KOPT-K1 (cell line): ENCODE data around the gene GNPAT.

Experiments used
- H3K27ac ChIP-seq: fragments of 200-600 bp; sonication (generic); 2 replicates; pipeline ENCODE4 v1.5.1; 2016; ENCODE audit warnings: antibody characterized with exemption, mild to moderate bottlenecking, low read depth, low read length; ENCODE audit not compliant: poor library complexity, severe bottlenecking
- H3K36me3 ChIP-seq: fragments of 200-600 bp; sonication (generic); 2 replicates; pipeline ENCODE4 v1.5.1; 2017; ENCODE audit warnings: antibody characterized with exemption, mild to moderate bottlenecking, low read length, moderate library complexity; ENCODE audit not compliant: insufficient read depth
- H3K9me3 ChIP-seq: fragments of 200-600 bp; sonication (generic); 2 replicates; pipeline ENCODE4 v1.5.1; 2017; ENCODE audit warnings: antibody characterized with exemption, low read length, mild to moderate bottlenecking; ENCODE audit not compliant: insufficient read depth, poor library complexity, severe bottlenecking

The GNPAT gene

GRCh38 chr1:231226156-231226555 lies 14.9 kb upstream of the GNPAT start:
- H3K36me3 ChIP-seq = peaks cover 81% of the 10 kb centered on the region
- H3K27ac ChIP-seq = no peak overlapping the region
- no peaks in the 10 kb centered on the region for H3K9me3 ChIP-seq

- H3K36me3 ChIP-seq = peaks cover 87% of the 10 kb centered on the region
- H3K27ac ChIP-seq = no peak overlapping the region
- H3K9me3 ChIP-seq = no peaks in the 10 kb centered on the region
Measured at GRCh38 chr1:231231511-231231910, 9.5 kb upstream of the GNPAT start.

DNA sequence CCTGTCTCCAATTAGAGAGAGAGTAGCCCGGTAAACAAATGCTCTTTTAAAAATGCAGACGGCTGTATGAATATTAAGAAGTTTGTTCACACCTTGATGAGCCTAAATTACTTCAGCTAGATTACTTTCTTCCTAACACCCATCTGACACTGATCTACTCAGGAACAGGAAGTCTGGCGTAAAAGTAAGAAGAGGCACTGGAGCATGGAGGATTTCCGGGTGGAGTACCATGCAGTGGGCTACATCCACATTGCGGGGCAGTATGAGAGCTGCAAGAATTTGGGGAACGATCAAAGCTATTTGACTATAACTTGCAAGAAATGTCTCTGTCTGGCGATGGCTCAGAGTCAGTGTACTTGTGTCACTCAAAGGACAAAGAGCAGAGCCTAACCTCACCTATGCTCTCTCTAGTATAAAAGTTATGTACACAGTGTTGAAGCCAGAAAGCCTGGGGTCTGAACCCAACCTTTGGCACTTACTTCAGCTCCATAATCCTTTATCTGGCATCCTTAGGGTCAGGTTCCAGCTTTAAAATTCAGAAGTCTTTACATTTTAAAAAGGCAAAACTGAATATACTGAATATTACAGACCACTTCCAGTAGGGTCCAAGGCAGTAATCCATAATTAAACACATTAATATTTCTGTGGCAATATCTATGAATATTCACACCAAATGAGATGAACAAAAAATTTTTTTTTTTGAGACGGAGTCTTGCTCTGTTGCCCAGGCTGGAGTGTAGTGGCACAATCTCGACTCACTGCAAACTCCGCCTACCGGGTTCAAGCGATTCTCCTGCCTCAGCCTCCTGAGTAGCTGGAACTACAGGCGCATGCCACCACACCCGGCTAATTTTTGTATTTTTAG lies 7.9 kb upstream of the GNPAT start:
- H3K36me3 ChIP-seq = peaks cover 87% of the 10 kb centered on the region
- H3K27ac ChIP-seq = no peak overlapping the region
- no peaks in the 10 kb centered on the region for H3K9me3 ChIP-seq

DNA sequence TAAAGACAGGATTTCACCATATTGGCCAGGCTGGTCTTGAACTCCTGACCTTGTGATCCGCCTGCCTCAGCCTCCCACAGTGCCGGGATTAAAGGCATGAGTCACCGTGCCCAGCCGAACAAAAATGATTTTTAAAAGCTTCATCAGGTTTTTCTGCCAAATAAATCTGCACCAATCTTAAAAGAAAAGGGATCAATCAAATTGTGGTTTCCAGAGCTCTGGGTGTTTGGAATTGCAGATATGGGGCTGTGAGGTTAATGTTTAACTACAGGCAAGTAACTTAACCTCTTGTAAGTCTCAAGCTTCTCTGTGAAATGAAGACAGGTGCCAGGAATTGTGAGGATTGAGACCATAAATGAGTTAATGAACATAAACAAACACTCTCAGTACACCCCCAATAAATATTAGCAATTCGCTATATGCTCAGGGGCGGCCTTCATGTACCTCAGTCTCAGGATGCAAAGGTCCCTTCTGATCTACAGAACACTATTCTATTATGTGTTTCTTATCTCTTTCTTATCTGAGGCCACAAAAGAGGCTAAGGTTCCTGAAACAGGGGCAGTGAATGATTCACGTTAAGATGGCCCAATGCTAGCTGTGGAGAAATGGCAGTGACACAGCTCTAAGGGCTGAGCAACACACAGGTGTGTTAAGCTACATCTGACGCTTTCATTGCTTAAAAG lies 7.1 kb upstream of the GNPAT start:
- no peaks in the 10 kb centered on the region for H3K9me3 ChIP-seq
- H3K27ac ChIP-seq = no peak overlapping the region
- H3K36me3 ChIP-seq = peaks cover 90% of the 10 kb centered on the region

DNA sequence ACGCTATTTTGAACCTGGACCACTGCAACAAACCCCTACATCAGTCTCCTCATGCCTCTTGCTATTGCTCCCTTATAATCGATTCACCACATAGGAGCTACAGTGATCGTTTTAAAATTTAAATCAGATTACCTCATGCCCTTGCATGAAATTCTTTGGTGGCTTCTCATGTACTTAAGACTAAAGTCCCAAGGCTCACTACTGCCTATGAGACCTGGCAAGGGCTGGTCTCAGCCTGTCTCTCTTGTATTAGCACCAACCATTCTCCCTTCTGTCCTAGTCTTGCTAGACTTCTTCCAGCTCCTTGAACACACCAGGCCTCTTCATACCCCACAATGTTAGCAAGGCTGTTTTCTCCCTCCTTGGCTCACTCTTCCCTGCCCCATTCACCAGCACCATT lies 6.5 kb upstream of the GNPAT start:
- no peak overlapping the region for H3K27ac ChIP-seq
- peaks cover 88% of the 10 kb centered on the region for H3K36me3 ChIP-seq
- H3K9me3 ChIP-seq = no peaks in the 10 kb centered on the region

DNA sequence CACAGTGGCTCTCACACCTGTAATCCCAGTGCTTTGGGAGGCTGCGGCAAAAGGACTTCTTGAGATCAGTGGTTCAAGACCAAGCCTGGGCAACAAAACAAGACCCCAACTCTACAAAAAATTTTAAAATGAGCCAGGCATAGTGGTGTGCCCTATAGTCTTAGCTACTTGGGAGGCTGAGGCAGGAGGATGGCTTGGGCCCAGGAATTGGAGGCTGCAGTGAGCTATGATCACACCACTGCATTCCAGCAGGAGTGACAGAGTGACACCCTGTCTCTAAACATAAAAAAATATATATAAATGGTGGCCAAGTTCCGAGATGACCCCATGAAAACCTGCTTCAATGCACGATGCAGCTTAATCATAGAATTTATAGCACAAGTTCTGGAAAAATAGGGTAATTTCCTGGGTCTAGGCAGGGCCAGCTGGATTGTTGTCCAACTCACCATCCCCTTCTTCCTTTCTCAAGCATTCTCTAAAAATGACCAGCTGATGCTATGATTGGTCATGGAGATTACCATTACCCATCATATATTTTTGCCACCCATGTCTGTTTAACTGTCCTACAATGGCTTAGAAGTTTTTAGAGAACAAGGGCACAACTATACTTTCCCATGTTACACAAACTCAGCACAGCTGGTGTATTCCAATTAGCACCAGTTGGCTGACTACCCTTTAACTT lies 5.3 kb upstream of the GNPAT start:
- H3K9me3 ChIP-seq = no peaks in the 10 kb centered on the region
- no peak overlapping the region for H3K27ac ChIP-seq
- peaks cover 79% of the 10 kb centered on the region for H3K36me3 ChIP-seq

GRCh38 chr1:231236208-231236591 lies 4.8 kb upstream of the GNPAT start:
- peaks cover 73% of the 10 kb centered on the region for H3K36me3 ChIP-seq
- H3K9me3 ChIP-seq = no peaks in the 10 kb centered on the region
- H3K27ac ChIP-seq = no peak overlapping the region

DNA sequence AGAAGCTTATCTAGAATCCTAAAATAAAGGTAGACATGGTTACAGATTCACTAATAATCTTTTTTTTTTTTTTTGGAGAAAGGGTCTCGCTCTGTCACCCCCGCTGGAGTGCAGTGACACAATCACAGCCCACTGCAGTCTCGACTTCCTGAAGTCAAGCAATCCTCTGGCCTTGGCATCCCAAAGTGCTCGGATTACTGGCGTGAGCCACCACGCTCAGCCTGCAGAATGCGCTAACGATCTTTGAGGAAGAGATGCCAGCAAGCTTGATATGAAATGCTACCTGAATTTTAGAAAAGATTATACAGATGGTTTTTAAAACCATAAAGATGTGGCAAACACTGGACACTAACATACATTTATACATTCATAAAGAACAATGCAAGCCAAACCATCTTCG lies 4.1 kb upstream of the GNPAT start:
- Histone ChIP-seq H3K36me3 (peaks cover 66% of the 10 kb centered on the region), H3K9me3 (no peaks in the 10 kb centered on the region), H3K27ac (no peak overlapping the region)

DNA sequence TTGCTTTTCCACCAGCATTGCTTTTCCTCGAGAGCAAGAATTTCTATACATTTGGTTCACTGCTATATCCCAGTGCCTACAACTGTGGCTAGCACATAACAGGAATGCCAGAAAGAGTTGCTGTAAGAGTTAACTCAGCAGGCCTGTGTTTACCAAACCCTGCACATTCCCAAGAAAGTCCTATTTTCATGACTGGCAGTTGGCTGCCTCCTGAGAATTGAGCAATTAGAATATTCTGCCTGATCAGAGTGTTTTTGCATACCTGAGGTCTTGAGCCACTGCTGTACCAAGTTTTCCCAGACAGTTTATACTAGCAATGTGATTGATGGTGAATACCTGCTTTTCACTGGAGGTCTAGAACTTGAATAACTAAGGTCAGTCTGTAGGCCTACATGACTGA lies 2.7 kb upstream of the GNPAT start:
- Histone ChIP-seq H3K9me3 (no peaks in the 10 kb centered on the region), H3K36me3 (peaks cover 54% of the 10 kb centered on the region), H3K27ac (no peak overlapping the region)

- peak overlapping the region; percentile 86 for H3K27ac ChIP-seq
- H3K9me3 ChIP-seq = no peaks in the 10 kb centered on the region
- H3K36me3 ChIP-seq = peaks cover 36% of the 10 kb centered on the region
Measured at GRCh38 chr1:231240531-231240882, 505 bp upstream of the GNPAT start.

- Histone ChIP-seq H3K27ac (peak overlapping the region; percentile 86), H3K36me3 (peaks cover 29% of the 10 kb centered on the region), H3K9me3 (no peaks in the 10 kb centered on the region)
Measured at GRCh38 chr1:231241750-231242149, 738 bp downstream of the GNPAT start.

GRCh38 chr1:231242516-231243198 lies 1.6 kb downstream of the GNPAT start:
- H3K27ac ChIP-seq = peak overlapping the region; percentile 86
- no peaks in the 10 kb centered on the region for H3K9me3 ChIP-seq
- peaks cover 25% of the 10 kb centered on the region for H3K36me3 ChIP-seq

DNA sequence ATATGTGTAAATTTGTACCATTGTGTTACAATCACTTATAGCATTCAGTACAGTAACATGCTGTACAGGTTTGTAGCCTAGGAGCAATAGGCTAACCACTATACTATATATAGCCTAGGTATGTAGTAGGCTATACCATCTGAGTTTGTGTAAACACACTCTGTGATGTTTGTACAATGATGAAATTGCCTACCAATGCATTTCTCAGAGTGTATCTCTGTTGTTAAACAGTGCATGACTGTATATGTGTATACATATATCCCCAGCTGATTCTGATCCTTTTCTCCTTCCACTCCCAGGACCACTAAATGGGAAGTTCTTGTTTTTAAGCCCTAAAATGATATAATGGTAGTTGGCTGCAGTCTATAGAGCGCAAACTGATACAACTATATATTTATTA lies 7.8 kb downstream of the GNPAT start:
- Histone ChIP-seq H3K9me3 (no peaks in the 10 kb centered on the region), H3K36me3 (peaks cover 50% of the 10 kb centered on the region), H3K27ac (no peak overlapping the region)

- H3K27ac ChIP-seq = no peak overlapping the region
- H3K36me3 ChIP-seq = peaks cover 70% of the 10 kb centered on the region
- H3K9me3 ChIP-seq = no peaks in the 10 kb centered on the region
Measured at GRCh38 chr1:231252336-231252735, 11.3 kb downstream of the GNPAT start.

- Histone ChIP-seq H3K9me3 (no peaks in the 10 kb centered on the region), H3K27ac (no peak overlapping the region), H3K36me3 (peaks cover 92% of the 10 kb centered on the region)
Measured at GRCh38 chr1:231260351-231260750, 19.3 kb downstream of the GNPAT start.
